GM19043 (cell line): ENCODE data around the gene RPAP3.
A peak's percentile ranks its signal among the peaks of the same experiment; 100 is the strongest.

ENCODE experiments used
- ATAC-seq: cut with Tn5 transposase; IDR thresholded peaks from one replicate; pipeline ENCODE4 v1.9.1; 2021; ENCODE audit warnings: low read depth; ENCODE audit not compliant: unreplicated experiment

The RPAP3 gene

GRCh38 chr12:47744005-47744651 lies 38.3 kb upstream of the RPAP3 start:
- no peak for ATAC-seq

GRCh38 chr12:47743311-47743860 lies 37.6 kb upstream of the RPAP3 start:
- ATAC-seq = no peak

GRCh38 chr12:47742253-47742825 lies 36.5 kb upstream of the RPAP3 start:
- ATAC-seq = no peak

- ATAC-seq = no peak
Measured at GRCh38 chr12:47741340-47741703, 35.5 kb upstream of the RPAP3 start.

GRCh38 chr12:47740606-47741339 lies 34.9 kb upstream of the RPAP3 start:
- peak; percentile 51 for ATAC-seq

- ATAC-seq = peak; percentile 64
Measured at GRCh38 chr12:47739979-47740378, 34.1 kb upstream of the RPAP3 start.

- no peak for ATAC-seq
Measured at GRCh38 chr12:47739297-47739696, 33.5 kb upstream of the RPAP3 start.

GRCh38 chr12:47737936-47738594 lies 32.2 kb upstream of the RPAP3 start:
- ATAC-seq = no peak

- no peak for ATAC-seq
Measured at GRCh38 chr12:47736877-47737676, 31.2 kb upstream of the RPAP3 start.

GRCh38 chr12:47736216-47736615 lies 30.4 kb upstream of the RPAP3 start:
- no peak for ATAC-seq

- ATAC-seq = no peak
Measured at GRCh38 chr12:47735649-47736048, 29.8 kb upstream of the RPAP3 start.

- ATAC-seq = no peak
Measured at GRCh38 chr12:47734725-47735480, 29.1 kb upstream of the RPAP3 start.

- ATAC-seq = no peak
Measured at GRCh38 chr12:47733142-47733541, 27.3 kb upstream of the RPAP3 start.

GRCh38 chr12:47732504-47732903 lies 26.7 kb upstream of the RPAP3 start:
- no peak for ATAC-seq

- ATAC-seq = no peak
Measured at GRCh38 chr12:47731723-47732122, 25.9 kb upstream of the RPAP3 start.

- ATAC-seq = no peak
Measured at GRCh38 chr12:47730341-47730744, 24.5 kb upstream of the RPAP3 start.

GRCh38 chr12:47729233-47729632 lies 23.4 kb upstream of the RPAP3 start:
- ATAC-seq = no peak

GRCh38 chr12:47725893-47726292 lies 20.1 kb upstream of the RPAP3 start:
- peak; percentile 73 for ATAC-seq

- no peak for ATAC-seq
Measured at GRCh38 chr12:47725091-47725772, 19.4 kb upstream of the RPAP3 start, which contains the start of gene ENDOU. Gene ENDOU, minus strand, starts transcription at chr12:47725490. Its CDS starts 77 bp downstream, at chr12:47725413.
